GM12878 (cell line): Measurements from ENCODE around the gene SLC25A51. TPM values are rescaled to one million over a fixed set of nuclear protein-coding genes. Genes with fewer than 3 reads are reported as not detected.

Experiments
- BRCA1 ChIP-seq: IDR thresholded peaks from 2 replicates; pipeline ENCODE4 v1.6.1; 2011; ENCODE audit warnings: low read depth, low read length, improper control_type of control experiment
- DPF2 ChIP-seq: fragments of 450-650 bp; IDR thresholded peaks from 2 replicates; pipeline ENCODE4 v1.6.1; 2017; ENCODE audit warnings: mild to moderate bottlenecking
- EZH2 ChIP-seq: IDR thresholded peaks from 2 replicates; pipeline ENCODE4 v1.6.1; 2012; ENCODE audit warnings: low read depth, mild to moderate bottlenecking, control low read depth, inconsistent platforms, low read length, borderline replicate concordance; ENCODE audit not compliant: control insufficient read depth
- HCFC1 ChIP-seq: fragments of 150-350 bp; IDR thresholded peaks from 2 replicates; pipeline ENCODE4 v1.6.1; 2014; ENCODE audit warnings: low read length
- HDAC2 ChIP-seq: fragments of 200-600 bp; sonication (generic); IDR thresholded peaks from 2 replicates; pipeline ENCODE4 v1.6.1; 2017
- JUND ChIP-seq: IDR thresholded peaks from 2 replicates; pipeline ENCODE4 v1.6.1; 2012; ENCODE audit warnings: low read depth, mild to moderate bottlenecking, low read length, improper control_type of control experiment, moderate library complexity
- KAT2A ChIP-seq: conservative IDR thresholded peaks from 2 replicates; pipeline ENCODE4 v1.6.1; 2011; ENCODE audit warnings: low read depth, low read length; ENCODE audit not compliant: control insufficient read depth
- LARP7 ChIP-seq: fragments of 450-650 bp; IDR thresholded peaks from 2 replicates; pipeline ENCODE4 v1.6.1; 2017; ENCODE audit warnings: mild to moderate bottlenecking
- NFYB ChIP-seq: IDR thresholded peaks from 2 replicates; pipeline ENCODE4 v1.6.1; 2011; ENCODE audit warnings: low read depth, mild to moderate bottlenecking, low read length, improper control_type of control experiment, moderate library complexity; ENCODE audit not compliant: insufficient read depth
- RAD51 ChIP-seq: fragments of 450-650 bp; IDR thresholded peaks from 2 replicates; pipeline ENCODE4 v1.6.1; 2016; ENCODE audit warnings: moderate library complexity, mild to moderate bottlenecking, inconsistent platforms
- RCOR1 ChIP-seq: conservative IDR thresholded peaks from 2 replicates; pipeline ENCODE4 v1.6.1; 2012; ENCODE audit warnings: low read depth, low read length, improper control_type of control experiment
- SIX5 ChIP-seq: IDR thresholded peaks from 2 replicates; pipeline ENCODE4 v1.6.1; 2011; ENCODE audit warnings: mild to moderate bottlenecking, low read depth, low read length, moderate library complexity; ENCODE audit not compliant: severe bottlenecking
- SMARCA5 ChIP-seq: fragments of 450-650 bp; IDR thresholded peaks from 2 replicates; pipeline ENCODE4 v1.6.1; 2017; ENCODE audit warnings: mild to moderate bottlenecking
- SREBF1 ChIP-seq: IDR thresholded peaks from 2 replicates; pipeline ENCODE4 v1.6.1; 2012; ENCODE audit warnings: mild to moderate bottlenecking, low read length
- SUPT20H ChIP-seq: IDR thresholded peaks from 2 replicates; pipeline ENCODE4 v1.6.1; 2011; ENCODE audit warnings: low read depth, mild to moderate bottlenecking, low read length, moderate library complexity, borderline replicate concordance; ENCODE audit not compliant: control insufficient read depth
- TARDBP ChIP-seq: IDR thresholded peaks from 2 replicates; pipeline ENCODE4 v1.6.1; 2016; ENCODE audit warnings: borderline replicate concordance
- USF2 ChIP-seq: IDR thresholded peaks from 2 replicates; pipeline ENCODE4 v1.6.1; 2011; ENCODE audit warnings: low read depth, low read length, improper control_type of control experiment, borderline replicate concordance
- YY1 ChIP-seq: IDR thresholded peaks from 2 replicates; pipeline ENCODE4 v1.6.1; 2011; ENCODE audit warnings: low read depth, mild to moderate bottlenecking, low read length
- ZBTB11 ChIP-seq: fragments of 450-650 bp; formaldehyde crosslinking; IDR thresholded peaks from 2 replicates; pipeline ENCODE4 v1.5.0; 2022; ENCODE audit warnings: mild to moderate bottlenecking, missing genetic modification characterization
- ZNF217 ChIP-seq: fragments of 450-650 bp; IDR thresholded peaks from 2 replicates; pipeline ENCODE4 v1.6.1; 2017; ENCODE audit warnings: antibody characterized with exemption, mild to moderate bottlenecking
- ZNF274 ChIP-seq: IDR thresholded peaks from one replicate; pipeline ENCODE4 v1.8.0; 2011; ENCODE audit not compliant: insufficient read length, insufficient read depth
- ZZZ3 ChIP-seq: IDR thresholded peaks from 2 replicates; pipeline ENCODE4 v1.6.1; 2011; ENCODE audit warnings: low read depth; ENCODE audit not compliant: control insufficient read depth, insufficient read length
- polyA plus RNA-seq, 11 experiments: library from polyadenylated mRNA; depleted of rRNA in 4 of 11; unstranded in 6 of 11; stranded (reverse) in 5 of 11; fragments of >200 nt; fragmentation: Nextera tagmentation in 4 of 11; fragmentation: Illumina TruSeq in 1 of 11; extraction: Ambion mirVana in 4 of 11; extraction: Trizol in 1 of 11; gene quantifications; 1 replicate in 1 of 11; 2 replicates in 10 of 11; pipeline versions ENCODE4 v1.2.1 to v1.2.3, GENCODE V29; 2011 to 2016; ENCODE audit warnings: inconsistent platforms in 2 of 11, missing spikeins in 2 of 11, low read depth in 1 of 11
- total RNA-seq, 4 experiments: library from RNA; depleted of rRNA in 3 of 4; stranded (reverse); fragments of >200 nt in 3 of 4; fragmentation: Illumina TruSeq in 1 of 4; extraction: Trizol in 1 of 4; gene quantifications; 2 replicates each; pipeline versions ENCODE4 v1.2.1 to v1.2.3, GENCODE V29; 2013 to 2021
- TF ChIP-seq, protein P1 (sequence below): IDR thresholded peaks from 2 replicates; pipeline ENCODE4 v1.6.1; 2011; ENCODE audit warnings: borderline replicate concordance, low read depth, mild to moderate bottlenecking, moderate library complexity, mixed read lengths, low read length; ENCODE audit not compliant: insufficient read depth; ENCODE audit errors: extremely low read length

SLC25A51 gene
- total and polyA plus RNA-seq, 10 of the 15 experiments (the other 5 are each of a cell fraction or from before 2014, with no cell fraction given), result 3.8 to 29.3 (median 13.2) TPM

GRCh38 chr9:37920471-37921167 lies 16.7 kb upstream of the SLC25A51 start (continued):
- TF ChIP-seq NFYB (peak; percentile 67; the same call in 1 of the 2 replicates), LARP7 (no peak), RCOR1 (no peak), DPF2 (no peak), TARDBP (0 out of 2 replicates have a peak, but pooled peaks have one; percentile 52), KAT2A (no peak), BRCA1 (no peak), HDAC2 (no peak), RAD51 (peak; percentile 81), HCFC1 (peak; percentile 85), SREBF1 (no peak), SIX5 (peak; percentile 83), YY1 (0 out of 2 replicates have a peak, but pooled peaks have one; percentile 62), USF2 (peak; percentile 66), JUND (no peak), EZH2 (no peak), ZNF274 (no peak), ZZZ3 (no peak), SMARCA5 (no peak), ZBTB11 (CRISPR knock-in tag) (no peak), ZNF217 (no peak), SUPT20H (no peak)
- TF ChIP-seq, protein P1, sequence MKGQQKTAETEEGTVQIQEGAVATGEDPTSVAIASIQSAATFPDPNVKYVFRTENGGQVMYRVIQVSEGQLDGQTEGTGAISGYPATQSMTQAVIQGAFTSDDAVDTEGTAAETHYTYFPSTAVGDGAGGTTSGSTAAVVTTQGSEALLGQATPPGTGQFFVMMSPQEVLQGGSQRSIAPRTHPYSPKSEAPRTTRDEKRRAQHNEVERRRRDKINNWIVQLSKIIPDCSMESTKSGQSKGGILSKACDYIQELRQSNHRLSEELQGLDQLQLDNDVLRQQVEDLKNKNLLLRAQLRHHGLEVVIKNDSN, result peak; percentile 88
